ENCODE results near the gene GRIP1.

GRIP1 gene

GRCh38 chr12:66594688-66595087, 84.2 kb downstream of the GRIP1 start:
- DNase-seq = no peak

GRCh38 chr12:66590275-66590985, 88.4 kb downstream of the GRIP1 start:
- DNase-seq = no peak

- no peak for DNase-seq
Observed at GRCh38 chr12:66589095-66589494, 89.8 kb downstream of the GRIP1 start.

GRCh38 chr12:66587912-66588311, 91.0 kb downstream of the GRIP1 start:
- no peak for DNase-seq

- no peak for DNase-seq
Observed at GRCh38 chr12:66584673-66585072, 94.2 kb downstream of the GRIP1 start.

- DNase-seq = no peak
Observed at GRCh38 chr12:66573605-66574004, 105.3 kb downstream of the GRIP1 start.

GRCh38 chr12:66572845-66573244, 106.0 kb downstream of the GRIP1 start:
- DNase-seq = no peak

GRCh38 chr12:66571361-66571915, 107.4 kb downstream of the GRIP1 start:
- DNase-seq = no peak

- no peak for DNase-seq
Observed at GRCh38 chr12:66563220-66563619, 115.7 kb downstream of the GRIP1 start.

GRCh38 chr12:66555113-66555512, 123.8 kb downstream of the GRIP1 start:
- no peak for DNase-seq

- DNase-seq = no peak
Observed at GRCh38 chr12:66552716-66553115, 126.2 kb downstream of the GRIP1 start.

- DNase-seq = no peak
Observed at GRCh38 chr12:66550626-66551025, 128.2 kb downstream of the GRIP1 start.

- DNase-seq = no peak
Observed at GRCh38 chr12:66549050-66549389, 129.9 kb downstream of the GRIP1 start.

- no peak for DNase-seq
Observed at GRCh38 chr12:66548338-66549049, 130.4 kb downstream of the GRIP1 start.

GRCh38 chr12:66541426-66541825, 137.4 kb downstream of the GRIP1 start:
- DNase-seq = no peak

- no peak for DNase-seq
Observed at GRCh38 chr12:66539431-66539830, 139.4 kb downstream of the GRIP1 start.

- no peak for DNase-seq
Observed at GRCh38 chr12:66538970-66539369, 139.9 kb downstream of the GRIP1 start.

GRCh38 chr12:66537876-66538275, 141.0 kb downstream of the GRIP1 start:
- DNase-seq = no peak

- no peak for DNase-seq
Observed at GRCh38 chr12:66533767-66534166, 145.1 kb downstream of the GRIP1 start.

GRCh38 chr12:66531766-66532165, 147.1 kb downstream of the GRIP1 start:
- DNase-seq = no peak

- no peak for DNase-seq
Observed at GRCh38 chr12:66529934-66530333, 148.9 kb downstream of the GRIP1 start.

- DNase-seq = no peak
Observed at GRCh38 chr12:66516561-66516960, 162.3 kb downstream of the GRIP1 start.

- no peak for DNase-seq
Observed at GRCh38 chr12:66516133-66516532, 162.7 kb downstream of the GRIP1 start.

- no peak for DNase-seq
Observed at GRCh38 chr12:66514581-66514980, 164.3 kb downstream of the GRIP1 start.
